Activated CD8-positive, alpha-beta memory T cell treated with anti-CD3 and anti-CD28 coated beads for 24 hours (primary cell): ENCODE measurements around the gene GCFC2.
"Not testable (repeated sequence)": the region's sequence is repeated elsewhere in the genome, so short reads cannot be mapped to it uniquely, and the experiment has no call there.

Experiments used
- DNase-seq: peaks from one replicate; pipeline ENCODE4 v3.0.0-alpha.2; 2020

GCFC2 gene

DNA sequence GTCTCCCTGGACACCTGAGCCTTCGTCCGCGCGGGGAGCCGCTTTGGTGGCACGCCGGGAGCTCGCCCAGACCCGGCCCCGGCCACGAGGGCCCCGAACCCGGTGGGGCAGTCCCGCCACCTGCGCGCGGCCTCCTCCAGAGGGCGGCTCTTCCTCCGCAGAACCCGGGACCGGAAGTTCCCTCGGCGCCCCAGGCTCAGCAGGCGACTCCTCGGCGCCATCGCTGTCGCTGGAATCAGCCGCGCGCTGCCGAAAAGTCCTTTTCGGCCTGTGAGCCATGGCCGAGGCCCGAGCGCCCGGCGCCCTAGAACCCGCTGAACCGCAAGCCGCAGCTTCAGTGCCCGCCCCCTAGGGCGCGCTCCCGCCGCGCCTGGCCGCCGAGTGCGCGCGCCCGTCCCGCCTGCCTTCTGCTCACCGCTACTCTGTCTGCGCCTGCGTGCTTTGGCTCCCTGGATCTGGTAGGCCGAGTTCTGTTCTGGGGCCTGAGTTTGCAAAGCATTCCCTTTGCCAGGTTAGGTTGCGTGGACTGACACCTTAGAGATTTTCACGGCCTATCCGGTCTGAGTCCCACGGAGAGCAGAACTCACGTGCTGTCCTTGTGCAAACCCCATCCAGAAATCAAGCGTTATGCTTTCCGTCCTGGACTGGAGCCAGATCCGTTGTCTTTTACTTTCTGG lies at the start of gene GCFC2:
Gene GCFC2, minus strand, starts transcription at position 339 of the 677 bp plus-strand sequence. Its CDS starts 60 bp downstream, at position 279.
- peak; percentile 95 for DNase-seq

DNA sequence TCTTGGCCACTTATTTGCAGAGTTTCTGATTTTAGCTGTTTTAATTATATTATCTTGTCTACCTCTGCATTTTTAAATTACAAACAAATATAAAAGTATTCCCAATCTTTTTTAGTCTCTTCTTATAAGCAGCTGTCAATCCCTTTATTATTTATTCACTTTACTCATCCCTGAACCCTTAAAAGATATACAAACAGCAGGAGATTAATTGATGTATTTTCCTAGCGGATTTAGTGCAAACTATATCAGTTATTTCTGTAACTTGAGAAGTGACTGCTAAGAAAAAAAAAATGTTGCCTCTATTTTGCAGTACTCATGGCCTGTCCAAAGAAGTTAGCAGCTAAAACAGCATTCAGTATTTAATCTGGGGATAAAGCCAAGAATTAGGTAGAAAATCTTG lies 42.1 kb upstream of the GCFC2 start:
- DNase-seq = no peak

GRCh38 chr2:75751824-75752468 lies 41.2 kb upstream of the GCFC2 start:
- no peak for DNase-seq

DNA sequence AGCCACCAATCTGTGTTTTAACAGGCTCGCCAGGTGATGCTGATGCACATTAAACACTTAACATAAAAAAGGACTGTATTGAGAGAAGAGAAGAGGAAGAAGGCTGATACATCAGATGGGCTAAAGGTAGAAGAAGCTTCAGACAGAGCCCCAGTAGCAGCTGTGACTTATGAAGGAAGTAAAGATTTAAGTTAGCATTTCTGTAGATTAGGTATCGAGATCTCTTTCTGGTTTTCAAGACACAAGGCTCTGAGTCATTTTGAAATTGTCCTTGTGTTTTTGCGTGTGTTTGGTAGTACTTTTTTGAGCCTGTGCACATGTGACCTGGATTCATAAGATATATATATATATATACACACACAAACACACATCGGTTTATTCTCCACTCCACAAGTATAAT lies 40.6 kb upstream of the GCFC2 start:
- DNase-seq = no peak

- DNase-seq = no peak
These were observed 27.2 kb upstream of the GCFC2 start for GRCh38 chr2:75737961-75738360.

DNA sequence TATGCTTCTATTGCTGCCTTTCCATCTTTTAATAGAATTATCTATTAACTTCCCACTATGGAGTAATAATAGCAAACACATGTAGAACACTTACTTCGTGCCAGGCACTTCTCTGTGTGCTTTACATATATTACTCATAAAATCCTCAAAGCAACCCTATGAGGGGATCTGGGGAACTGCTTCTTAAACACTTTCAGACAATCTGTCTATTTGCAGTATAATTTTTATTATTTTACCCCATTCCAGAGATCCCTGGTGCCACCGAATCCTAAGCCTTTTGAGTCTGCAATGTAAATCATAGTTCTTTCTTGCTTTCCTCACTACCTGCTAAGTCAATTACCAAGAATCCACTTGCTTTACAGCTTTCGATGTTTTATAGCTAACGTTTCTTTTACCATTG lies 25.6 kb upstream of the GCFC2 start:
- no peak for DNase-seq

GRCh38 chr2:75729861-75730260 lies 19.1 kb upstream of the GCFC2 start:
- DNase-seq = no peak

DNA sequence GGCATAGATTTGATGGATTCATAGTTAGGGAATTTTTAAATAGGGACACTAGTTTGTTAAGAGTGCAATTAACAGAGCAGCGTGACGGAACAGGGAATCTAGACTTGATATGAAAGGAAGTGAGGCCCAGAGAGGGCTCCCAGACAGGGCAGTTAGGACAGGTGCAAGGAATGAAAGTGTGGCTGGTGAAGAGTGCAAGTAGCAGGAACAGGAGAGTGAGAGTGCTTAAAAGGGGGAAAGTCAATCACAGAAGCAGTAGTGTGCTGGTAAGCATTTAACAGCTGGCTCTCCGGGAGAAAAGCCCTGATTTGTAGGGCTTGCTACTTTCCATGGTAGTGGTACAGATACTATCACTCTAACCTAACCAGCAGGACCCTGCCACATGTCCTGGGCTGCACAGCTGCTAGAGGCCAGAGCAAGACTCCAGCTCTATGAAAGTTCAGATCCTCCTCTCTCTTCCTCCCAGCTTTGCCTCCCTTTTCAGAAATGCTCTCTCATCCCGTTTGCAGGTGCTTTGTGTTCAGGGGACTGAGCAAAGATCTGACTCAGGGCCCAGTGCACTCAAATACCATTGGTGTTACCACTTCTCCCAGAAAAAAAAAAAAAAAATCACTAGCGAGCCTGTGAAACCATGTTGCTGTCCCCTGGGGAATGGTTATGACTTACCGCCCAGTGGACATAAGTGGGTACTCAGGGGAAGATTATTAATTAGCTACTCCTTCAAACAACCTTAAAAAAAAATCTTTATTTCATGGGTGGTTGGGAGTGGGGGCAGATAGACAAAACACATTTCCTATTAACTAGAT lies 18.1 kb upstream of the GCFC2 start:
- no peak for DNase-seq

GRCh38 chr2:75722687-75723086 lies 12.0 kb upstream of the GCFC2 start:
- DNase-seq = no peak

GRCh38 chr2:75720525-75720924 lies 9.8 kb upstream of the GCFC2 start:
- no peak for DNase-seq

- no peak for DNase-seq
These were observed 8.9 kb upstream of the GCFC2 start for GRCh38 chr2:75719616-75720015.

GRCh38 chr2:75716406-75716805 lies 5.7 kb upstream of the GCFC2 start:
- DNase-seq = no peak

DNA sequence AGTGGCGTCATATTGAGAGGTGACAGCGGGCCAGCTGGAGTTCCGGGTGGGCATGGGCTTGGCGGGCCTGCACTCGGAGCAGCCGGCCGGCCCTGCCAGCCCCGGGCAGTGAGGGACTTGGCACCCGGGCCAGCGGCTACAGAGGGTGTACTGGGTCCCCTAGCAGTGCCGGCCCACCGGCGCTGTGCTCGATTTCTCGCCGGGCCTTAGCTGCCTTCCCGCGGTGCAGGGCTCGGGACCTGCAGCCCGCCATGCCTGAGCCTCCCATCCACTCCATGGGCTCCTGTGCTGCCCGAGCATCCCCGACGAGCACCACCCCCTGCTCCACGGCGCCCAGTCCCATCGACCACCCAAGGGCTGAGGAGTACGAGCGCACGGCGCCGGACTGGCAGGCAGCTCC lies 875 bp upstream of the GCFC2 start:
- not testable (repeated sequence) for DNase-seq

DNA sequence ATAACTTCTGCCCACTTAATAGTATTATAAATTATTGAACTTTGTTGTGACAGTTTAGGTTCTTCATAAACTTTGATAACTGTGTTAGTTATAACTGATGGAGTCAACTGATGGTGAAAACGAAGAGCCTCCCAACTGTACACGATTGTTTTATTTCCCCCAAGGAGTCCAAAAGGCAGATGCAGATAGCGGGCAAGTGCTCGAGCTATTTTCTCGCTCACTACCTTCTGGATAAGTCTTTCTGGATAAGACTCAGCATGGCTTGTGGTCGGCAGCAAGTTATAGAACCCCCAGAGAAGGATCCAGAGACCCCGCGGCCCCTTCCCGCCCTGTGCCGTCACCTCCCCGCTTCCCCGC lies 517 bp downstream of the GCFC2 start:
- DNase-seq = no peak

GRCh38 chr2:75709297-75709696 lies 1.4 kb downstream of the GCFC2 start:
- DNase-seq = no peak

GRCh38 chr2:75707901-75708300 lies 2.8 kb downstream of the GCFC2 start:
- DNase-seq = no peak

DNA sequence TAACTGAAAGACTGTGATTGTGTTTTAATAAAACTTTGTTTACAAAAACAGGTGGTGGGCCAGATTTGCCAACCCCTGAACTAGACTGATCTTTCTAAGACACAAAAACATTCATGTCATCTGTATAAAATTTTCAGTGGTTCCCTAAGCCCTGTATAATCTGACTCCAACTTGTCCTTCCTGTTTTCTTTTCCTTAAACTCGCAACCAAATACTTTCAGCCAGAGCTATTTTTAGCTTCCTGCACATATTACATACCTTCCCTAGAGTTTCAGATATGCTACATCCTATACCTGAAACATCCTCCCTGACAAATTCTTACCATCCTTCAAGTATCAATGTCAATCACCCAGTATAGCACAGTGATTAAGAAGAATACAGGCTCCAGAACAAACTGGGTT lies 4.8 kb downstream of the GCFC2 start:
- no peak for DNase-seq

- no peak for DNase-seq
These were observed 7.0 kb downstream of the GCFC2 start for GRCh38 chr2:75703589-75704287.

GRCh38 chr2:75702593-75702992 lies 8.1 kb downstream of the GCFC2 start:
- DNase-seq = no peak

DNA sequence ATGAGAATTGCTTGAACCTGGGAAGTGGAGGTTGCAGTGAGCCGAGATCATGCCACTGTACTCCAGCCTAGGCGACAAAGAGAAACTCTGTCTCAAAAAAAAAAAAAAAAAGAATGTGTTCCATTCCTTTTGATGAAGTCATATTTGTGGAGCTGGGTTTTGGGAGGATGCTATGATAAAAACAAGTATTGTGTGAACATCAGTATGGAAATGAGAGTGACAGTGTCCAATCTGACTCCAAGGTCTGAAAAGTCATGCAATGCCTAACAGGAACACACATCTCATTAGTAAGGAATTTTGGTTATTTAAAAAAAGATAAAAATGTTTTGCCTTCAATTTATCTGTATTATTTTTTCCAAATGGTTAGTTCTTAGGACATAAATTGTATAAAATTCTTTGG lies 11.8 kb downstream of the GCFC2 start:
- DNase-seq = no peak

DNA sequence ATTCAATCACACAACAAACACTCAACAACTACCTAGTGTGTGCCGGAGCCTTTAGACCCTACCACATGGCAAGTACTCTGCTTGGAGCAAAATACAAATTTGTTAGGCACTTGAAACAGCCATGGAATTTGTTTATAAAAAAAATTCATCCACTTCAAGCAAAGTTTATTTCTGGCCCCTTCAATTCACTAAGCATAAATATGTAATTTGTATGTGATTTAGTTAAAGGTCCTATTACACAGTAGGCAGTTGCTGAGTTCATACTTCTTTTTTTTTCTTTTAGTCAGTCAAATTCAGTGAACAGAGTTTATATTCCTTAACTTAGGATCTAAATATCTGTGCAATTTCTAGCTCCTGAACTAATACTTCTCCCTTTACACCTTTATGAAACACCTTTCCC lies 22.5 kb downstream of the GCFC2 start:
- no peak for DNase-seq

DNA sequence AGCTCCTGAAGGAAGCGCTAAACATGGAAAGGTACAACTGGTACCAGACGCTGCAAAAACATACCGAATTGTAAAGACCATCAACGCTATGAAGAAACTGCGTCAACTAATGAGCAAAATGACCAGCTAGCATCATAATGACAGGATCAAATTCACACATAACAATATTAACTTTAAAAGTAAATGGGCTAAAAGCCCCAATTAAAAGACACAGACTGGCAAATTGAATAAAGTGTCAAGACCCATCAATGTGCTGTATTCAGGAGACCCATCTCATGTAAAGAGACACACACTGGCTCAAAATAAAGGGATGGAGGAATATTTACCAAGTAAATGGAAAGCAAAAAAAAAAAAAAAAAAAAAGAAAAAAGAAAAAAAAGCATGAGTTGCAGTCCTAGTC lies 27.3 kb downstream of the GCFC2 start:
- DNase-seq = not testable (repeated sequence)

GRCh38 chr2:75680402-75680801 lies 30.3 kb downstream of the GCFC2 start:
- DNase-seq = no peak

- DNase-seq = no peak
These were observed 31.2 kb downstream of the GCFC2 start for GRCh38 chr2:75679556-75679955.
